ENCODE data around the gene SIPA1L2. TPM values are rescaled to one million over a fixed set of nuclear protein-coding genes. Genes with fewer than 3 reads are reported as not detected.

The SIPA1L2 gene
- total RNA-seq, 6 experiments from 2014 or later, result 3.7 to 22.8 (median 10.7) TPM

- 78% methylated on average over 4 of the region's 4 CpGs for WGBS (ENCODE audit: insufficient coverage, low coverage, low lambda C conversion rate, missing lambda C conversion rate)
- no peaks in the 10 kb centered on the region for H3K9me3 ChIP-seq
- DNase-seq (no peak), ATAC-seq (no peak)
- no peaks in the 10 kb centered on the region for H3K4me1 ChIP-seq
- H3K36me3 ChIP-seq, result no peaks in the 10 kb centered on the region
- no peak overlapping the region for H3K27ac ChIP-seq
- intact Hi-C loops (cut with DNase I), result no loop called here
- no peaks in the 10 kb centered on the region for H3K27me3 ChIP-seq
- H3K4me3 ChIP-seq, result no peak overlapping the region
- TF ChIP-seq, protein P1, sequence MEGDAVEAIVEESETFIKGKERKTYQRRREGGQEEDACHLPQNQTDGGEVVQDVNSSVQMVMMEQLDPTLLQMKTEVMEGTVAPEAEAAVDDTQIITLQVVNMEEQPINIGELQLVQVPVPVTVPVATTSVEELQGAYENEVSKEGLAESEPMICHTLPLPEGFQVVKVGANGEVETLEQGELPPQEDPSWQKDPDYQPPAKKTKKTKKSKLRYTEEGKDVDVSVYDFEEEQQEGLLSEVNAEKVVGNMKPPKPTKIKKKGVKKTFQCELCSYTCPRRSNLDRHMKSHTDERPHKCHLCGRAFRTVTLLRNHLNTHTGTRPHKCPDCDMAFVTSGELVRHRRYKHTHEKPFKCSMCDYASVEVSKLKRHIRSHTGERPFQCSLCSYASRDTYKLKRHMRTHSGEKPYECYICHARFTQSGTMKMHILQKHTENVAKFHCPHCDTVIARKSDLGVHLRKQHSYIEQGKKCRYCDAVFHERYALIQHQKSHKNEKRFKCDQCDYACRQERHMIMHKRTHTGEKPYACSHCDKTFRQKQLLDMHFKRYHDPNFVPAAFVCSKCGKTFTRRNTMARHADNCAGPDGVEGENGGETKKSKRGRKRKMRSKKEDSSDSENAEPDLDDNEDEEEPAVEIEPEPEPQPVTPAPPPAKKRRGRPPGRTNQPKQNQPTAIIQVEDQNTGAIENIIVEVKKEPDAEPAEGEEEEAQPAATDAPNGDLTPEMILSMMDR (IDR thresholded peaks at IDR 0.05), result no peak
- TF ChIP-seq POLR2A (IDR thresholded peaks at IDR 0.05), result no peak
Measured at GRCh38 chr1:232608427-232608826, 21.5 kb downstream of the SIPA1L2 start.

GRCh38 chr1:232602622-232603021 lies 27.3 kb downstream of the SIPA1L2 start:
- ATAC-seq, result no peak
- no peaks in the 10 kb centered on the region for H3K36me3 ChIP-seq
- H3K27ac ChIP-seq, result no peak overlapping the region
- H3K4me1 ChIP-seq, result no peaks in the 10 kb centered on the region
- H3K4me3 ChIP-seq, result no peak overlapping the region
- no peak for DNase-seq
- 88% methylated on average over 4 of the region's 4 CpGs for WGBS (ENCODE audit: insufficient coverage, low coverage, low lambda C conversion rate, missing lambda C conversion rate)
- no peaks in the 10 kb centered on the region for H3K27me3 ChIP-seq
- H3K9me3 ChIP-seq, result no peaks in the 10 kb centered on the region
- intact Hi-C loops (cut with DNase I), result no loop called here
- TF ChIP-seq POLR2A (IDR thresholded peaks at IDR 0.05), result no peak
- TF ChIP-seq, protein P1 (IDR thresholded peaks at IDR 0.05), result peak in 1 of 4 donors; percentile 21

GRCh38 chr1:232600424-232601258 lies 29.3 kb downstream of the SIPA1L2 start:
- no peaks in the 10 kb centered on the region for H3K27me3 ChIP-seq
- intact Hi-C loops (cut with DNase I), result no loop called here
- no peaks in the 10 kb centered on the region for H3K4me1 ChIP-seq
- ATAC-seq, result peak in 2 of 4 donors; percentile 24 to 38
- TF ChIP-seq, protein P1 (IDR thresholded peaks at IDR 0.05), result no peak
- TF ChIP-seq POLR2A (IDR thresholded peaks at IDR 0.05), result no peak
- no peak overlapping the region for H3K4me3 ChIP-seq
- 69% methylated on average over 4 of the region's 6 CpGs for WGBS (ENCODE audit: insufficient coverage, low coverage, low lambda C conversion rate, missing lambda C conversion rate)
- H3K36me3 ChIP-seq, result no peaks in the 10 kb centered on the region
- DNase-seq, result no peak
- no peaks in the 10 kb centered on the region for H3K9me3 ChIP-seq
- H3K27ac ChIP-seq, result no peak overlapping the region

DNA sequence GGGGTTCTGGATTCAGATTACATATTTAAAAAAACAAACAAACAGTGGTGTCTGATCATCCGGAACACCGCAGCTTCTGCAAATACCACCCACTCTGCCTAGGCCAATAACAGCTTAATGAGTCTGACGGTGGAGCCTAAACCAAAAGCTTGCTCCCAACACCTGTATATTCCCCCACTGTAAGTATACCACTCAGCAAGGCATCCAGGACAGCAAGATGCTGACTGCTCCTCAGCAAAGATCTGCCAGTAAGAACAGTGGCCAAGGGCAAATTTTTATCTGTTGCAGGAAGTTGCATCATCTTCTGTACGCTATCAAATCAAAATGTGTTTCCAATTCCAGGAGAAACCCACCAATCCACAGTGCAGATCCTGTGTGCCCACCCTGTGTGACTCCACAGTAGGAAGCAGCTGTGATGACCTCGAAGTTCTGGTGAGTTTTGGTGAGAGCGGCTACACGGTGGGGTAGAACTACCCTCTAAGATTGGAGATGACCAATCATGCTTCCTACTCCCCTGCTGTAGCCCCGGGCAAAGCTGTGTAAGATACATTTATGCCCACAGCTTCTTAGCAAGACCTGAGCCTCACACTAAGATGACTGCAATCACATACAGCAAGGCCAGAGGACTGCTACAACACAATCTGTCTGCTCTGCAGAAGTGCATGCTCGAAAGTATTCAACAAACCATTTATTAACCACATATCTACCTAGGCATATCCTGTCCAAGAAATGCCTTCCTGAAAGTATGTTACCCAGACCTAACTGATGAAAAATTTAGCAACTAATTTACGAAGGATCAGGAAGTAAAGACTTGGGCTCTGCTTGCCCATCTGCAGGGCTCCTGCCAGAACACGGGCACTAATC lies 30.5 kb downstream of the SIPA1L2 start:
- H3K27me3 ChIP-seq, result no peaks in the 10 kb centered on the region
- no peak overlapping the region for H3K4me3 ChIP-seq
- no peak for DNase-seq
- H3K4me1 ChIP-seq, result no peaks in the 10 kb centered on the region
- H3K9me3 ChIP-seq, result no peaks in the 10 kb centered on the region
- 67% methylated on average over 11 of the region's 11 CpGs for WGBS (ENCODE audit: insufficient coverage, low coverage, low lambda C conversion rate, missing lambda C conversion rate)
- TF ChIP-seq, protein P1 (IDR thresholded peaks at IDR 0.05), result no peak
- no peak for TF ChIP-seq POLR2A (IDR thresholded peaks at IDR 0.05)
- intact Hi-C loops (cut with DNase I), result no loop called here
- no peak overlapping the region for H3K27ac ChIP-seq
- ATAC-seq, result peak in 1 of 4 donors; percentile 11
- no peaks in the 10 kb centered on the region for H3K36me3 ChIP-seq
